Measurements from ENCODE around the gene MUC5B. TPM values are rescaled to one million over a fixed set of nuclear protein-coding genes. Genes with fewer than 3 reads are reported as not detected.

The MUC5B gene
- total and polyA plus RNA-seq, 2 experiments from 2014 or later = not detected

DNA sequence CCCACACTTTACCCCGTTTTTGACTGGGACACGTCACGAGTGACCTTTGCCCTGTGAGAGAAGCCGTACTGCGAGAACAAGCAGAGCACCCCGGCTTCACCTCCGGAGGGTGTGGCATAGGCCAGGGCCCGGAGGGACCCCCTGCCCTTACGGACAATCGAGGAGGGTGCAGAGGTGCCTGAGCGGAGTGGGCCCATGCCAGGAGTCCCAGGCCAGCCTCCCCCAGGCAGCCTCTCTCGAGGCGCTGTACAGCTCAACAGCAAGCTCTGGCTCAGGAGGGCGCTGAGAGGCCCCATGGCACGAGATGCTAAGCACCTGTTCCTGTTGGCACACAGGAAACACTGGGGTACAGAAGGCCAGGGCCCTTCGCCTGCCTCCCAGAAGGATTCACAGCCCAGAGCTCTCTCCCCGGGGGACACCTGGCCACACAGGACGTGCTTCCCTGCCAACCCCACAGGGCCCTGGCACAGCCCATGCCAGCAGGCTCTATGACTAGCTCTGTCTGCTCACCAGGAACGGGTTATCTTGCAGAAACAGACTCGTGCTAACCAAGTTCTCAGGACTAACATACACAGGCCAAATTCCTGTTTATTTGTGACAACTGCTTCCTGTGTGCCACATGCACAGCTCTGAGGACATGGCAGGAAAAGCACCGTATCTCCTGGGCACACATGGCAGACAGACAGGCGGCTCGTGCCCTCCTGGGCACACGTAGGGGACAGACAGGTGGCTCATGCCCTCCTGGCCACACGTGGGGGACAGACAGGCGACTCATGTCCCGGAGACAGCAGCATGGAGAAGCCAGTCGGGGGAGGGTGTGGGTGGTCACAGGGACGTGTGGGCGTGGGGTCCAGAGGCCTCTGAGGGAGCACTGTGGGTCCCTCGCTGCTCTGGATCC, 75.0 kb downstream of the MUC5B start:
- DNase-seq = no peak
- no peaks in the 10 kb centered on the region for H3K36me3 ChIP-seq (ENCODE audit: low read depth)
- peaks cover 11% of the 10 kb centered on the region for H3K4me1 ChIP-seq (ENCODE audit: insufficient read depth)
- in situ Hi-C loops (cut with MboI) = no loop called here
- 78 to 83% methylated on average over 30 to 31 of the region's 31 CpGs for WGBS, 2 experiments (ENCODE audit: low coverage in 1 of 2, low lambda C conversion rate in 2 of 2, missing lambda C conversion rate in 2 of 2)
- no peaks in the 10 kb centered on the region for H3K9me3 ChIP-seq (ENCODE audit: low read depth)
- H3K79me2 ChIP-seq (ENCODE audit: insufficient read depth) = peaks cover 76% of the 10 kb centered on the region
- no peaks in the 10 kb centered on the region for H3F3A ChIP-seq (ENCODE audit: insufficient read depth)
- H3K27ac ChIP-seq = no peak overlapping the region
- peaks cover 3% of the 10 kb centered on the region; the same call in 1 of the 2 replicates for H4K20me1 ChIP-seq (ENCODE audit: insufficient read depth)
- H3K9me2 ChIP-seq (ENCODE audit: insufficient read depth) = no peaks in the 10 kb centered on the region
- TF ChIP-seq EZH2 (IDR thresholded peaks at IDR 0.05; ENCODE audit: insufficient read depth, poor library complexity, severe bottlenecking) (no peak), EZH2phosphoT487 (IDR thresholded peaks at IDR 0.05; ENCODE audit: insufficient read depth, low read depth) (no peak)
- H3K4me3 ChIP-seq = no peak overlapping the region
- no peak overlapping the region for H3K9ac ChIP-seq
- H3K4me2 ChIP-seq (ENCODE audit: unreplicated experiment) = no peak overlapping the region
- no peaks in the 10 kb centered on the region for H3K27me3 ChIP-seq (replicated peaks; ENCODE audit: insufficient read depth)
- no peak overlapping the region for H2AFZ ChIP-seq

DNA sequence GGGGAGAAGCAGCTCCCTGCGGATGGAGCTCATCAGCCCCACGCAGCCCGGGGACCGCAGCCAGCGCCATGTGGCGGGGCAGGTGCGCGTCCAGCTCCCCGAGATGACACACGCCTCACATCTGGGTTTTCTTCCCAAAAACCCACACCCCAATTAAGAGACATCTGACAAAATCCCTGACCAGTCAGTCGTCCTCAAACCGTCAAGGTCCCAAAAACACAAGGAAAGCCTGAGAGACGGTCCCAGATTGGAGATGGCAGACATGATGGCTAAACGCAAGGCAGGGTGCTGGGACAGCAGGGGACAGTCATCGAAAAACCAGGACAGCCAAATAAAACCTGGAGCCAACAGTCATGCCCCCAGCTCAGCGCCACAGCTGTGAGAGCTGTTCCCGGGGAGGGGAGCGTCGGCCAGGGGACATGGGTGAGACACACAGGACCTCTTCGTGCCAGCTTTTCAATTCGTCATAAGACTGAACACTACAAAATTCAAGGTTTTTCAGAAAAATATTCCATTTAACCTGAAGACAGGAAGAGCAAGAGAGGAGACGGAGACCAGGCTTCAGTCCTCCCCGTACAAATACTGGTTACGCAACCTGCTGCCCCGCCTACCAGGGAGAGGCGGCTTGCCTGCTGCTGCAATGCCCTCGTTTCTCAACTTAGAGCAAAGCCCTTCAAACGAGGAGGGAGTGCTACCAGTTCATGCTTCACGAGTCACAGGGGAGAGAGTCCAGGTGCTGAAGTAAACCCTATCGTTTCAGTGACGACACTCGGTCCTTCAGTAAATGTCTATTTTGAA, 76.0 kb downstream of the MUC5B start:
- Histone ChIP-seq H3K4me2 (ENCODE audit: unreplicated experiment) (peak overlapping the region; percentile 53), H3K27ac (peak overlapping the region; percentile 31), H3K9ac (peak overlapping the region; percentile 61), H3K9me2 (ENCODE audit: insufficient read depth) (no peaks in the 10 kb centered on the region), H3F3A (ENCODE audit: insufficient read depth) (no peaks in the 10 kb centered on the region), H4K20me1 (ENCODE audit: insufficient read depth) (peaks cover 3% of the 10 kb centered on the region; the same call in 1 of the 2 replicates), H3K36me3 (ENCODE audit: low read depth) (no peaks in the 10 kb centered on the region), H3K9me3 (ENCODE audit: low read depth) (no peaks in the 10 kb centered on the region), H3K4me1 (ENCODE audit: insufficient read depth) (peaks cover 11% of the 10 kb centered on the region), H3K27me3 (replicated peaks; ENCODE audit: insufficient read depth) (no peaks in the 10 kb centered on the region), H2AFZ (no peak overlapping the region), H3K4me3 (peak overlapping the region; percentile 42), H3K79me2 (ENCODE audit: insufficient read depth) (peaks cover 86% of the 10 kb centered on the region)
- in situ Hi-C loops (cut with MboI) = no loop called here
- WGBS, 2 experiments (ENCODE audit: low coverage in 1 of 2, low lambda C conversion rate in 2 of 2, missing lambda C conversion rate in 2 of 2) = 22 to 25% methylated on average over 32 of the region's 32 CpGs
- no peak for TF ChIP-seq EZH2 (IDR thresholded peaks at IDR 0.05; ENCODE audit: insufficient read depth, poor library complexity, severe bottlenecking)
- no peak for TF ChIP-seq EZH2phosphoT487 (IDR thresholded peaks at IDR 0.05; ENCODE audit: insufficient read depth, low read depth)
- peak; percentile 93 for DNase-seq

DNA sequence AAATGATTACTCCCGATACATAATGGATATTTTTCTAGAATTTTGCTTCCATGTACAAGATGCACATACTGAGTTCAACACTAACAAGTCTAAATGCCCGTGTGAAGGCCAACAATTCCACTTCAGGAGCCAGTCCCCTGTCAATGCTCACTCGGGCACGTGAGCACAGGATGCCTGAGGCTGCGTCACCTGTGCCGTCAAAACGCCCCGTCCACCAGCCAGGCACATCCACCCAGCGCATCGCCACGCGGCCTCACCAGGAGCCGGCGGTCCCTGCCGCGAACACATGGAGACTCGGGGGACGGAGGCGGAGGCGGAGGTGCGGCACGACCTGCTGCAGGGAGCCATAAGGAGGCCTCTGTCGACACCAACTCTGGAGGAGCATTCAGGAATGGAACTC, 76.8 kb downstream of the MUC5B start:
- 0 out of 2 replicates have a peak overlapping the region, but pooled peaks have one; percentile 61 for H3K9ac ChIP-seq
- WGBS, 2 experiments (ENCODE audit: low coverage in 1 of 2, low lambda C conversion rate in 2 of 2, missing lambda C conversion rate in 2 of 2) = 88% methylated on average over 23 of the region's 23 CpGs
- H3K36me3 ChIP-seq (ENCODE audit: low read depth) = no peaks in the 10 kb centered on the region
- H4K20me1 ChIP-seq (ENCODE audit: insufficient read depth) = peaks cover 3% of the 10 kb centered on the region; the same call in 1 of the 2 replicates
- H3K9me3 ChIP-seq (ENCODE audit: low read depth) = no peaks in the 10 kb centered on the region
- in situ Hi-C loops (cut with MboI) = no loop called here
- peaks cover 11% of the 10 kb centered on the region for H3K4me1 ChIP-seq (ENCODE audit: insufficient read depth)
- H3F3A ChIP-seq (ENCODE audit: insufficient read depth) = peaks cover 4% of the 10 kb centered on the region; the same call in 1 of the 2 replicates
- DNase-seq = no peak
- H2AFZ ChIP-seq = no peak overlapping the region
- peak overlapping the region; percentile 31; the same call in 1 of the 2 replicates for H3K27ac ChIP-seq
- H3K27me3 ChIP-seq (replicated peaks; ENCODE audit: insufficient read depth) = no peaks in the 10 kb centered on the region
- TF ChIP-seq EZH2 (IDR thresholded peaks at IDR 0.05; ENCODE audit: insufficient read depth, poor library complexity, severe bottlenecking) (no peak), EZH2phosphoT487 (IDR thresholded peaks at IDR 0.05; ENCODE audit: insufficient read depth, low read depth) (no peak)
- H3K4me3 ChIP-seq = no peak overlapping the region
- H3K9me2 ChIP-seq (ENCODE audit: insufficient read depth) = no peaks in the 10 kb centered on the region
- H3K4me2 ChIP-seq (ENCODE audit: unreplicated experiment) = peak overlapping the region; percentile 53
- H3K79me2 ChIP-seq (ENCODE audit: insufficient read depth) = peaks cover 94% of the 10 kb centered on the region

DNA sequence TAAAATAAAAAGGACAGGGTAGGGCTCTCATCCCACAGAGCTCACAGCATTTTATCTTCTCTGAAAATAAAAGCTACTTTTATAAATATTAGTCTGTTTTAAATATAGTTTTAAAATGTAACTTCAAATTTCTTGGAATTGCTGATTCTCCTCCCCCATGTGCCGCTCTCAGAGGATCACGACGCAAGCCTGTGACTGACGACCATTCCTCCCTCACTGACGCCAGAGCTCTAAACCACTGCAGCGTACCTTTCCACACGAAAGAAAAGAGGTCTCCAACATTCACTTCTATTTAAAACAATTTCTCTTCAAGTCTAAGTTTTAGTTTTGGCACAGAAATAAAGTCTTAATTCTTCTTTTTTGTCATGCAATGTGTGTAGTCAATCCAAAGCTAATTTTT, 77.3 kb downstream of the MUC5B start:
- Histone ChIP-seq H3K9ac (no peak overlapping the region), H3K27me3 (replicated peaks; ENCODE audit: insufficient read depth) (no peaks in the 10 kb centered on the region), H3K36me3 (ENCODE audit: low read depth) (no peaks in the 10 kb centered on the region), H3K9me2 (ENCODE audit: insufficient read depth) (no peaks in the 10 kb centered on the region), H3K4me1 (ENCODE audit: insufficient read depth) (peaks cover 11% of the 10 kb centered on the region), H3K79me2 (ENCODE audit: insufficient read depth) (peaks cover 96% of the 10 kb centered on the region), H3F3A (ENCODE audit: insufficient read depth) (peaks cover 8% of the 10 kb centered on the region; the same call in 1 of the 2 replicates), H3K4me3 (no peak overlapping the region), H3K4me2 (ENCODE audit: unreplicated experiment) (no peak overlapping the region), H4K20me1 (ENCODE audit: insufficient read depth) (peaks cover 3% of the 10 kb centered on the region; the same call in 1 of the 2 replicates), H3K9me3 (ENCODE audit: low read depth) (no peaks in the 10 kb centered on the region), H2AFZ (no peak overlapping the region), H3K27ac (no peak overlapping the region)
- 82 to 87% methylated on average over 7 of the region's 7 CpGs for WGBS, 2 experiments (ENCODE audit: low coverage in 1 of 2, low lambda C conversion rate in 2 of 2, missing lambda C conversion rate in 2 of 2)
- TF ChIP-seq EZH2phosphoT487 (IDR thresholded peaks at IDR 0.05; ENCODE audit: insufficient read depth, low read depth) (no peak), EZH2 (IDR thresholded peaks at IDR 0.05; ENCODE audit: insufficient read depth, poor library complexity, severe bottlenecking) (no peak)
- no peak for DNase-seq
- in situ Hi-C loops (cut with MboI) = no loop called here
